ENCODE results near the gene ANGPTL4.

ANGPTL4 gene

GRCh38 chr19:8387688-8388611 lies 24.0 kb downstream of the ANGPTL4 start:
- no peak for DNase-seq (ENCODE audit: extremely low read depth in 1 of 2, low read depth in 1 of 2)

DNA sequence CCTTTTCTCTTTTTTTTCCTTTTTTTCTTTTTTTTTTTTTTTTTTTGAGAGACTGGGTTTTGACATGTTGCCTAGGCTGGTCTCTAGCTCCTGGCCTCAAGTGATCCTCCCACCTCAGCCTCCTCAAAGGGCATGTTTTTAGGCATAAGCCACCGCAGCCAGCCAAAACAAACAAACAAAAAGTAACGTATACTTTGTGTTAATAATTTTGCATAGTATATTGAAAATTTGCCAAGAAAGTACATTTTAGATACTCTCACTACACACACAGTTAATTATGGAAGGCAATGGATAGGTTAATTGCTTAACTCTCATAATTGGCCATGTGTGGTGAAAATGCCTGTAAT lies 24.6 kb downstream of the ANGPTL4 start:
- no peak for DNase-seq (ENCODE audit: extremely low read depth in 1 of 2, low read depth in 1 of 2)

DNA sequence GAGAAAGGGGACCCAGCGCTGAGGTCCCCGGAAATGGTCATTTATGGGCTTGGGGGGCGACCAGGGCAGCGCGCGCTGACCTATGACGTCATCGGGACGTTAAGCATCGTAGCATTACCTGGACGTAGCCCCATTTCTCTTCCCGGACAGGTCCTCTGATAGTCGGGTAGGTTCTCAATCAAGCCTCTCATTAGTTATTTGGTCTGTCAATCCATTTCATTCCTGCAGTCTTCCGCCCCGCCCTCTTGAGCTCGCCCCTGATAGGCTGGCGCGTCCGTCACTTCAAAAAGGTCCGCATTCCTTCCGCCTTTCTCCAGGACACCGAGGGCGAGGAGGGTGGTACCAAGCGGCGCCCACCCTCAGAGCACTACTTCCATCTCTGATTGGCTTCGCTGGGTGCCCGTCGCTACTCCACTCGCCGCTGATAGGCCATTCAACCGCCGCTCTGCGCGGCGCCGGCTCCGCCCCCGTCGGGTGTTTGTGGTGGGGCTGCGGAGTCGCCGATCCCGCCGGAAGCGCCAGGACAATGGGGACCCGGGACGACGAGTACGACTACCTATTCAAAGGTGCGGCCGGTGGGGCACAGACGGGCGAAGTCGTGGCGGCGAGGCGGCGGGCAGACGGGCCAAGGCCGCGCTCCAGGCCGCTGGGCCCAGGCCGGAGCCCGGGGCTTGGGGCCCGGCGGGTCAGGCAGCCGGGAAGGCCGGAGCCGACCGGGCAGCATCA lies 26.1 kb downstream of the ANGPTL4 start, which contains the start of gene RAB11B:
Gene RAB11B, plus strand, starts transcription at position 470 of the 726 bp plus-strand sequence. Its CDS starts 57 bp downstream, at position 527.
- peak; percentile 92 to 97 for DNase-seq (ENCODE audit: extremely low read depth in 1 of 2, low read depth in 1 of 2)

DNA sequence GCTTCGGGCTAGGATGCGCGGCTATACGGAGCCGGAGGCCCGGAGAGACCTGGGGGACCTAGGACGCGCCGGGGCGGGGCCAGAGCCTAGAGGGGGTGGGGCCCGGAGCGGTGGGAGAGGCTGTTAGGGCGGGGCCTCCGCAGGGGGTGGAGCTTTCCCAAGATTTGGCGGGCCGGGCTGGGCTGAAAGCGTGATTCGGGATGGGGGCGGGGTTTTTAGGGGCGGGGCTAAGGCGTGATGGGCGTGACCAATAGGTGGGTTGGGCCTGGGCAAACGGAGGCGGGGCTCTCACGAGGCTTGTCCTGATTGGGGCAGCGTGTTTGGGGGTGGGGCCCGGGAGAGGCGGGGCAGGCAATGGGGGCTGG lies 26.6 kb downstream of the ANGPTL4 start:
- peak; percentile 77 to 78 for DNase-seq (ENCODE audit: extremely low read depth in 1 of 2, low read depth in 1 of 2)

DNA sequence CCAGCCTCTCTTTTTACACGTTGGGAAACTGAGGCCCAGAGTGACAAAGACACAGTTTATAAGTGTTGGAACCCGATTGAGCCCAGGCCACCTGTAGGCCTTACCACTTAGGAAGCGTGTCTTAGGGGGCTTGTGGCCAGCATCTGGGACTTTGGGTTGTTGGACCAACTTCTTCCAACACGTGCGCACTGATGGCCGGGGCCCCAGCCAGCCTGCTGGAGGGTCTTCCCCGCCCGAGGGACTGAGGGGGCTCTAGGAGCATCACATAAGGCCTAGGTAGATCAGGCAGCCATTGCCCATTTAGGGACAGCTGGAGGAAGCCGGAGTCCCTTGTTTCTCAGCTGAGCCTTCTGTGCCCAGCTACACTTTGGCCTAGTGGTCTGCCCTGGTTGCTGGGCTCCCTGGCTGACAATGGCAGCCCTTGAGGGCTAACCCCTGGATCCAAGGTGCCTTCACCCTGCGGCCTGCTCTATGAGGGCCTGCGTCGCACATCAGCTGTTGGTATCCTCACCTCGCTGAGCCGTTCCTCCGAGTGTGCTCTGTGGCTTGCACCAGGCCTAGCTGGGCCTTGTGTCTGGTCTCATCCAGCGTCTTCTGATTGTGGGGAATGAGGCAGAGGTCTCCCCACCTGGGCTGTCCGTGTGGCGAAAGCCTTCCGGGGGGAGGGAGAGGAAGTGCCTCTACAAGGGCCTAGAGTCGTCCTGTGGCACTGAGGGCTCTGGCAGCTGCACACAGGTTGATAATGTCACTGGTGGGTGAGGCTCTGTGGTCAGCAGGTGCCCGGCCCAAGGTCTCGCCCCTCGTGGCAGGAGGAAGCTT lies 27.5 kb downstream of the ANGPTL4 start:
- no peak for DNase-seq (ENCODE audit: extremely low read depth in 1 of 2, low read depth in 1 of 2)

GRCh38 chr19:8392017-8392591 lies 28.1 kb downstream of the ANGPTL4 start:
- no peak for DNase-seq (ENCODE audit: extremely low read depth in 1 of 2, low read depth in 1 of 2)

DNA sequence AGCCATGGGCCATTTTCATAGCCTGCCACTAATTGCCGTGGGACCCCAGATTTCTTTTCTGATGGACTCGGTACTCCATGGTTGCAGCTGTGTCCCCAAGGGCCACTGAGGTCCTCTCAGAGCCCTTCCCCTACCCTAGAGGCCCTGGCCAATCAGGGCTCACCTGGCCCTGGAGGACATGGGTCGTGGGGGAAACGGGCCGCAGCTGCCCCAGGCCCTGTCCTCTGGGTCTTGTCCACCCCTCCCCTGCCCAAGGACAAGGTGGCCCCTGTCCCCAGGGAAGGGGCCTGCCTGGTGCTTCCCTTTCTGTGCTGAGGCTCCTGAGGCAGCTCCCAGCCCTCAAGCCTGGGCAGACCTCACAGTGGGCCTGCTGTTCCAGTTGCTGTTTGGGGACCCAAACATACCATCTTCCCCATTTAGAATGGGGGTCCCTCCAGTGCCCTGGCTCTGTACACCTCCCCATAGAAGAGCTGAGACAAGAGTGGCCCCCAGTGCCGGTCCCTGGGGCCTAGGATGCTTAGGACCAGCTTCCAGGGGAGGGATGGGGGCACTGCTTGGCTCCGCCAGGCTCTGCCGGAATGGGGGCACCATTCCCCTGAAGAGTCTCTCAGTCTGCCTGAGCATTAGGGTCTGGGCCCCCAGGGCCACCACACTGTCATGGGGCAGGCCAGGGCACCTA lies 29.4 kb downstream of the ANGPTL4 start:
- no peak for DNase-seq (ENCODE audit: extremely low read depth in 1 of 2, low read depth in 1 of 2)

GRCh38 chr19:8393871-8394250 lies 29.9 kb downstream of the ANGPTL4 start:
- DNase-seq (ENCODE audit: extremely low read depth in 1 of 2, low read depth in 1 of 2): no peak

- DNase-seq (ENCODE audit: extremely low read depth in 1 of 2, low read depth in 1 of 2): no peak
These were observed 31.7 kb downstream of the ANGPTL4 start for GRCh38 chr19:8395621-8396082.

DNA sequence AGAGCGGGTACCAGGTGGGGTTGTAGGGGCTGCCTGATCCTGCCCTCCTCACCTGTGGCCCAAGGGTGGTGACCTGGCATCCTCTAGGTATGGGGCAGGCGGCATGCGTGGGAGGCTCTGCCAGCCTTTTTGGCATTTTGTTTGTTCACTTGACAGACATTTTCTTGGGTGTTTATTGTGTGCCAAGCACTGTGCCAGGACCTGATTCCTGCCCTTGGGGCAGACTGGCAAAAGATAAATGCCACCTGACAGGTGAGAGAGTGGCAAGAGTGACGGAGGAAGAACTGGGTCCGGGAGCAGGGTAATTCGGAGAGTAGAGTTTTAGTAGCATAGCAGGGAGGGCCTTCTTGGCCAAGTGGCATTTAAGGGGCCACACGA lies 32.2 kb downstream of the ANGPTL4 start:
- no peak for DNase-seq (ENCODE audit: extremely low read depth in 1 of 2, low read depth in 1 of 2)

DNA sequence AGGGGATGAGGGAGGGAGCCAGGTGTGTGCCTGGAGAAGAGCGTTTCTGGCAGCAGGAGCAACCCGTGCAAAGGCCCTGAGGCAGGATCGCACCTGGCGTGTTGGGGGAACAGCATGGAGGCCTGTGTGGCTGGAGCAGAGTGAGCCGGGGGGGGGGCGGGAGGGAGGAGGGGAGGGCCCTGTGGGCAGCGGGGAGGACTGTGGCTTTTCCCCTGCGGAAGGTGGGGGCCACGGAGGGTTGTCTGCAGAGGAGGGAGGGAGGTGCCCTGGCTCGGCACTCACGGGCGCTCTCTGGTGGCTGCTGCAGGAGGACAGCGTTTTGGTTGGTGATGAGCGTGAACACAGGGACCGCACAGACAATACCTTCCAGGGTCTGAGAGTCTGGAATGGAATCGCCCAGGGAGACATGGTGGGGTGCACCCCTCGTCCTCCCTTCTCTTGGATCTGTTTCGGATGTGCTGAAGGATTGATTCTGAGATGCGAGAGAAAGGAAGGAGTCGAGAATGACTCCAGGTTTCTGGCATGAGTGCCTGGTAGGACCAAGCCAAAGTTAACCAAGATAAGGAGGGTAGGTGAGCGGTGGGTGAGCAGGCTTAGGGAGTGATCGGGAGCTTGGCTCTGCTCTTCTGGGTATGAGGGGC lies 32.7 kb downstream of the ANGPTL4 start:
- peak in 1 of 2 donors; percentile 52 for DNase-seq (ENCODE audit: extremely low read depth in 1 of 2, low read depth in 1 of 2)

- DNase-seq (ENCODE audit: extremely low read depth in 1 of 2, low read depth in 1 of 2): no peak
These were observed 33.3 kb downstream of the ANGPTL4 start for GRCh38 chr19:8397271-8397670.

GRCh38 chr19:8397746-8398310 lies 33.9 kb downstream of the ANGPTL4 start:
- no peak for DNase-seq (ENCODE audit: extremely low read depth in 1 of 2, low read depth in 1 of 2)

- DNase-seq (ENCODE audit: extremely low read depth in 1 of 2, low read depth in 1 of 2): no peak
These were observed 34.4 kb downstream of the ANGPTL4 start for GRCh38 chr19:8398311-8398771.

- no peak for DNase-seq (ENCODE audit: extremely low read depth in 1 of 2, low read depth in 1 of 2)
These were observed 35.8 kb downstream of the ANGPTL4 start for GRCh38 chr19:8399681-8400188.

DNA sequence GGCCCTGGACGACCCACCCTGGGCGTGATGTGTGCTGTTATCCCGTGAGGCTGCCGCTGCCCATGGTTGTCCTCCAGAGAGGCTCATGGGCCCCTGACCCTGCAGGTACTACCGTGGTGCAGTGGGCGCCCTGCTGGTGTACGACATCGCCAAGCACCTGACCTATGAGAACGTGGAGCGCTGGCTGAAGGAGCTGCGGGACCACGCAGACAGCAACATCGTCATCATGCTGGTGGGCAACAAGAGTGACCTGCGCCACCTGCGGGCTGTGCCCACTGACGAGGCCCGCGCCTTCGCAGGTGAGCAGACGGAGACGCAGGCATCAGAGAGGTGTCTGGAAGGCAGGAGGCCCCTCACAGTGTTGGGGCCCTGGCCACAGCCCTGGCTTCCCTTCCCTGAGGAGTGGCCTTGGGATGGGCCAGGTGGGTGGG lies 38.0 kb downstream of the ANGPTL4 start:
- DNase-seq (ENCODE audit: extremely low read depth in 1 of 2, low read depth in 1 of 2): no peak

- no peak for DNase-seq (ENCODE audit: extremely low read depth in 1 of 2, low read depth in 1 of 2)
These were observed 39.3 kb downstream of the ANGPTL4 start for GRCh38 chr19:8403098-8403819.

DNA sequence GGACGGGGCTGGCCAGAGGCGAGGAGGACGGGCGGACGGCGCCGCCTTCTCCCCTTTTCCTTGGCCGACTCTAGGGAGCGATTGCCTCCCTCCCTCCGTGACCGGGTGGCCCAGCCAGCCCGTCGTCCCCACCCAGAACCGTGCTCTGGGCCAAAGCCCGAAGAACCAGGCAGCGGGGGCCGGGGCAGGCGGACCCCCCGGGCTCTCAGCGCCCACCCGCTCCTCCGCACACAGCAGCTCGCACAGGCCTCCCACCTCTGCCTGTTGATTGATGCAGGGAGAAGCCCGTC lies 39.8 kb downstream of the ANGPTL4 start:
- no peak for DNase-seq (ENCODE audit: extremely low read depth in 1 of 2, low read depth in 1 of 2)
